Activated B cell treated with CpG ODN at 0.5 μM for 24 hours (primary cell): ENCODE data around the gene RPL35A. TPM values are rescaled to one million over a fixed set of nuclear protein-coding genes. Genes with fewer than 3 reads are reported as not detected.

Experiments used
- ATAC-seq: fragments of 200-7000 bp; cut with Tn5 transposase; one replicate; pipeline ENCODE4 v1.10.0; 2021; ENCODE audit warnings: low read depth, mild to moderate bottlenecking, moderate library complexity
- CTCF ChIA-PET: fragments of 350-600 bp; sonication (Branson Sonifier 250); formaldehyde crosslinking; loops from one replicate; lab custom pipeline; 2021; ENCODE audit warnings: antibody characterized with exemption; lab: Charles Lee
- POLR2A ChIA-PET: fragments of 350-600 bp; sonication (Branson Sonifier 250); formaldehyde crosslinking; loops from one replicate; lab custom pipeline; 2021; ENCODE audit warnings: antibody characterized with exemption; lab: Charles Lee
- DNase-seq: peaks from one replicate; pipeline ENCODE4 v3.0.0; 2022
- H3K27ac Mint-ChIP-seq: one replicate; pipeline ENCODE4 v1.8.0; 2020; ENCODE audit warnings: mixed read lengths
- H3K27me3 Mint-ChIP-seq: one replicate; pipeline ENCODE4 v1.8.0; 2021; ENCODE audit warnings: mixed read lengths
- H3K36me3 Mint-ChIP-seq: one replicate; pipeline ENCODE4 v1.8.0; 2021; ENCODE audit warnings: low read depth, mixed read lengths
- H3K4me1 Mint-ChIP-seq: one replicate; pipeline ENCODE4 v1.8.0; 2021; ENCODE audit warnings: mixed read lengths
- H3K4me3 Mint-ChIP-seq: one replicate; pipeline ENCODE4 v1.8.0; 2020; ENCODE audit warnings: mild to moderate bottlenecking, mixed read lengths
- H3K9me3 Mint-ChIP-seq: one replicate; pipeline ENCODE4 v1.8.0; 2020; ENCODE audit warnings: mixed read lengths
- CTCF ChIP-seq: fragments of 200-600 bp; IDR thresholded peaks from one replicate; pipeline ENCODE4 v1.8.0; 2022; ENCODE audit warnings: antibody characterized with exemption, mild to moderate bottlenecking
- intact Hi-C: fragments of 100-400 bp; cut with micrococcal nuclease; formaldehyde crosslinking; loops from one replicate; pipeline ENCODE4 v1.15.1; 2024
- total RNA-seq: library from RNA; stranded (reverse); gene quantifications from 2 replicates; pipeline ENCODE4 v1.2.3, GENCODE V29; 2022

Gene RPL35A
- total RNA-seq, 1 donor from 2014 or later: 1,534 TPM

DNA sequence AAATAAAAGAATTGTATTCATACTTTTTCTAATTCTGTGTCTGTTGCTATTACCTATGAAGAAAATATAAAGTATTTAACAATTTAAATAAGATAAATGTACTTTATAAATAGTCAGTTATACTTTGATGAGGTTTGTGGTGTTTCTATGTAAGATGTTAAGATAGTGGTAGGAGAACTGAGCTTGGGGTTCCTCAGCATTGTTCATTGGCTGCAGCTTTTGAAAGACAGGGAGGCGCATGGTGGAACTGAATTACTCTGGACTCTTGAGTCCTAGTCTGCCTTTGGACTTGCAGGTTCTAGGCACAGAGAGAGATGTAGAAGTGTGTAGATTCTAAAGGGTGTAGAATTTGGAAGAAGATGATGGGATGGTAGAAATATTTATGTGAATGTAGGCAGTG lies 33.1 kb downstream of the RPL35A start:
- Mint-ChIP-seq H3K27ac (no peak overlapping the region), H3K4me1 (peaks cover 6% of the 10 kb centered on the region), H3K36me3 (no peaks in the 10 kb centered on the region), H3K27me3 (no peaks in the 10 kb centered on the region), H3K4me3 (no peak overlapping the region), H3K9me3 (no peaks in the 10 kb centered on the region)
- ChIA-PET POLR2A (no interaction called here), CTCF (no interaction called here)
- DNase-seq: no peak
- ATAC-seq: no peak
- intact Hi-C loops: no loop called here
- TF ChIP-seq CTCF: no peak

DNA sequence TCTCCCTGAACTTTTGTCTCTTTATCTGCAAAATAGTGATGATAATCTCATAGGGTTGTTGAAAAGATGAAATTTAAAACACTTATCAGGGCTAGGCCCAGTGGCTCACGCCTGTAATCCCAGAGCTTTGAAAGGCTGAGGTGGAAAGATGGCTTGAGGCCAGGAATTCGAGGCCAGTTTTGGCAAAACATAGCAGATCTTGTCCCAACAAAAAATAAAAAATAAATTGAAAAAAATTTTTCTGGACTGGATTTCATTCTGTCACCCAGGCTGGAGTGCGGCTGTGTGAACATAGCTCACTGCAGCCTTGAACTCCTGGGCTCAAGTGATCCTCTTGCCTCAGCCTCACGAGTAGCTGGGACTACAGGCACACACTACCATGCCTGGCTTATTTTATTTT lies 39.7 kb downstream of the RPL35A start:
- intact Hi-C loops: no loop called here
- no peaks in the 10 kb centered on the region for H3K4me1 Mint-ChIP-seq
- ChIA-PET POLR2A (no interaction called here), CTCF (no interaction called here)
- H3K27me3 Mint-ChIP-seq: no peaks in the 10 kb centered on the region
- no peak overlapping the region for H3K4me3 Mint-ChIP-seq
- no peak overlapping the region for H3K27ac Mint-ChIP-seq
- no peak for DNase-seq
- TF ChIP-seq CTCF: no peak
- no peaks in the 10 kb centered on the region for H3K9me3 Mint-ChIP-seq
- H3K36me3 Mint-ChIP-seq: peaks cover 3% of the 10 kb centered on the region
- no peak for ATAC-seq

- H3K27me3 Mint-ChIP-seq: no peaks in the 10 kb centered on the region
- H3K36me3 Mint-ChIP-seq: peaks cover 3% of the 10 kb centered on the region
- CTCF ChIA-PET: no interaction called here
- ATAC-seq (no peak), DNase-seq (no peak)
- H3K4me3 Mint-ChIP-seq: no peak overlapping the region
- no peaks in the 10 kb centered on the region for H3K9me3 Mint-ChIP-seq
- TF ChIP-seq CTCF: no peak
- H3K27ac Mint-ChIP-seq: no peak overlapping the region
- peaks cover 4% of the 10 kb centered on the region for H3K4me1 Mint-ChIP-seq
- POLR2A ChIA-PET: no interaction called here
- intact Hi-C loops: no loop called here
Observed at GRCh38 chr3:197994736-197995135, 44.7 kb downstream of the RPL35A start.

DNA sequence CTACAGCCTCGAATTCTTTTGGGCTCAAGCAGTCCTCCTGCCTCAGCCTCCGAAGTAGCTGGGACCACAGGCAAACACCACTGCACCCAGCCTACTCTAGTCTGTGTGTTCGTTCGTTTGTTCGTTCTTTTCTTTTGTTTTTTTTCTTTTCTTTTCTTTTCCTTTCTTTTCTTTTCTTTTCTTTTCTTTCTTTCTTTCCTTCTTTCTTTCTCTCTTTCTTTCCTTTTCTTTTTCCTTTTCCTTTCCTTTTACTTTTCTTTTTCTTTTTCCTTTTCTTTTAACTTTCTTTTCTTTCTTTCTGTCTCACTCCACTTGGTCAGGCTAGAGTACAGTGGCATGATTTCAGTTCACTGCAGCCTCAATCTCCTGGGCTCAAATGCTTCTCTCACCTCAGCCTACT lies 46.9 kb downstream of the RPL35A start:
- no peak overlapping the region for H3K4me3 Mint-ChIP-seq
- ATAC-seq (no peak), DNase-seq (no peak)
- H3K27ac Mint-ChIP-seq: no peak overlapping the region
- H3K27me3 Mint-ChIP-seq: no peaks in the 10 kb centered on the region
- intact Hi-C loops: no loop called here
- H3K4me1 Mint-ChIP-seq: peaks cover 4% of the 10 kb centered on the region
- POLR2A ChIA-PET: no interaction called here
- no peaks in the 10 kb centered on the region for H3K36me3 Mint-ChIP-seq
- H3K9me3 Mint-ChIP-seq: no peaks in the 10 kb centered on the region
- TF ChIP-seq CTCF: no peak
- CTCF ChIA-PET: no interaction called here

DNA sequence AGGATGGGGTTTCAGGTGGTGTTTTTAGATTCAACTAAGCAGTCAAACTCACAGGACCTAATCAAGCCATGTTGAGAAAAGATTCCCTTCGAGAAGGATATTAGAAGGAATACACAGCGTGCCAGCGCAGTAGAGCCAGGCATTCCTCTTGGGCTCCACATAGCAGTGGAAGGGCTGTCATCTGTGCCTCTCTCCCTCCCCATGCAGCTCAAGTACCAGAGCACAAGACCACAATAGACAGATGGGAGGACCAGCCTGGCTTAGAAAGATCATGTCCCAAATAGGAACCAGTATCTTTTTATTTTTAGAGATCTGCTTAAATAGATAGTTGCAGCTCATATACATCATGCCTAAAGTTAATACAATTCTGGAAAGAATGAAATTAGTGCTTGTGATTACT lies 47.9 kb downstream of the RPL35A start:
- TF ChIP-seq CTCF: no peak
- intact Hi-C loops: no loop called here
- no peak for ATAC-seq
- ChIA-PET CTCF (no interaction called here), POLR2A (no interaction called here)
- Mint-ChIP-seq H3K4me1 (peaks cover 4% of the 10 kb centered on the region), H3K36me3 (no peaks in the 10 kb centered on the region), H3K4me3 (no peak overlapping the region), H3K27me3 (no peaks in the 10 kb centered on the region), H3K9me3 (no peaks in the 10 kb centered on the region), H3K27ac (no peak overlapping the region)
- no peak for DNase-seq

Other genes with a start within 250 kb of the RPL35A start
- 196 and 217 TPM in 2 replicates for gene RUBCN, start 213.3 kb upstream of the RPL35A start, total RNA-seq
- 78.6 and 84.2 TPM in 2 replicates for gene FYTTD1, start 200.3 kb upstream of the RPL35A start, total RNA-seq
- gene LRCH3, start 158.9 kb upstream of the RPL35A start, total RNA-seq: 94.1 and 96.1 TPM in 2 replicates
- gene LMLN, start 10.0 kb downstream of the RPL35A start, total RNA-seq: 2.9 and 4.1 TPM in 2 replicates